Neural progenitor cell (in vitro differentiated cells): ENCODE measurements around the gene LRRC32.

Experiments
- EZH2phosphoT487 ChIP-seq: fragments of 200-600 bp; sonication (generic); IDR thresholded peaks from 2 replicates; pipeline ENCODE4 v1.6.1; 2017; ENCODE audit warnings: antibody characterized with exemption
- TF ChIP-seq, protein P1 (sequence below): fragments of 200-600 bp; sonication (generic); IDR thresholded peaks from 2 replicates; pipeline ENCODE4 v1.5.1; 2017; ENCODE audit warnings: antibody characterized with exemption, mild to moderate bottlenecking

DNA sequence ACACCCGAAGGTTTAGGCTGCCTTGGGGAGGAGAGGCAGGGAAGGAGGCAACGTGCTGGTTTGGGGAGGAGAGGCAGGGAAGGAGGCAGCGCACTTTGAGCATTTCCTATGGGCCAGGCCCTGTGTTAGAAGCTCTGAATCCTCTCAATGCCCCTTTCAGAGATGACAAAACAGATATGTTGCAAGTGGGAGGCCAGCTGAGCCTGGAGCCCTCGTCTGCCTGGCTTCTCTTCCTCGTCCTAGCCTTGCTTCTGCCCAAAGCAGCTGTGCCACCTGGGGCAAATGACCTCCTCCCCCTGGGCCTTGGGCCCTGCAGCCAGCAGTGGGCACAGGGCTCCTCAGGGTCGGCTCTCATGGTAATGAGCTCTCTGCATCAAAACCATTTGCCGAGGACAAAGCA lies 15.3 kb upstream of the LRRC32 start:
- TF ChIP-seq, protein P1, sequence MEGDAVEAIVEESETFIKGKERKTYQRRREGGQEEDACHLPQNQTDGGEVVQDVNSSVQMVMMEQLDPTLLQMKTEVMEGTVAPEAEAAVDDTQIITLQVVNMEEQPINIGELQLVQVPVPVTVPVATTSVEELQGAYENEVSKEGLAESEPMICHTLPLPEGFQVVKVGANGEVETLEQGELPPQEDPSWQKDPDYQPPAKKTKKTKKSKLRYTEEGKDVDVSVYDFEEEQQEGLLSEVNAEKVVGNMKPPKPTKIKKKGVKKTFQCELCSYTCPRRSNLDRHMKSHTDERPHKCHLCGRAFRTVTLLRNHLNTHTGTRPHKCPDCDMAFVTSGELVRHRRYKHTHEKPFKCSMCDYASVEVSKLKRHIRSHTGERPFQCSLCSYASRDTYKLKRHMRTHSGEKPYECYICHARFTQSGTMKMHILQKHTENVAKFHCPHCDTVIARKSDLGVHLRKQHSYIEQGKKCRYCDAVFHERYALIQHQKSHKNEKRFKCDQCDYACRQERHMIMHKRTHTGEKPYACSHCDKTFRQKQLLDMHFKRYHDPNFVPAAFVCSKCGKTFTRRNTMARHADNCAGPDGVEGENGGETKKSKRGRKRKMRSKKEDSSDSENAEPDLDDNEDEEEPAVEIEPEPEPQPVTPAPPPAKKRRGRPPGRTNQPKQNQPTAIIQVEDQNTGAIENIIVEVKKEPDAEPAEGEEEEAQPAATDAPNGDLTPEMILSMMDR: no peak
- TF ChIP-seq EZH2phosphoT487: no peak
